SK-N-SH (cell line): ENCODE results near the gene C6orf89. TPM values are rescaled to one million over a fixed set of nuclear protein-coding genes. Genes with fewer than 3 reads are reported as not detected.

Experiments
- CTCF ChIA-PET: fragments of 300-600, 350-600 bp; formaldehyde crosslinking; extraction: SDS; loops from one replicate; lab custom pipeline; 2021; lab: Yijun Ruan, JAX
- POLR2A ChIA-PET: fragments of 350-600 bp; sonication (Branson Sonifier 250); formaldehyde crosslinking; extraction: SDS; loops from one replicate; lab custom pipeline; 2020; ENCODE audit warnings: antibody characterized with exemption, inconsistent platforms; lab: Yijun Ruan, JAX
- DNase-seq: peaks from one replicate; pipeline ENCODE4 v3.0.0; 2012
- H2AFZ ChIP-seq: fragments of 200-600 bp; sonication (generic); 2 replicates; pipeline ENCODE4 v1.8.1; 2016; ENCODE audit warnings: antibody characterized with exemption, mild to moderate bottlenecking, low read depth
- H3F3A ChIP-seq: fragments of 200-600 bp; sonication (generic); replicated peaks from 2 replicates; pipeline ENCODE3; 2016; ENCODE audit warnings: antibody characterized with exemption, mild to moderate bottlenecking; ENCODE audit not compliant: insufficient read depth
- H3K27ac ChIP-seq, 2 experiments: fragments of 200-500 bp in 1 of 2; fragments of 200-600 bp in 1 of 2; sonication (Bioruptor generic) in 1 of 2; sonication (generic), shearing (Covaris generic) in 1 of 2; 2 replicates each; pipeline versions ENCODE4 v1.5.1 to v1.6.1; 2014 to 2016; ENCODE audit warnings: low read depth in 2 of 2, inconsistent platforms in 1 of 2, low read length in 1 of 2, mild to moderate bottlenecking in 1 of 2, mixed read lengths in 1 of 2
- H3K27me3 ChIP-seq: fragments of 200-600 bp; sonication (generic), shearing (Covaris generic); 2 replicates; pipeline ENCODE4 v1.6.1; 2016; ENCODE audit warnings: mixed run types; ENCODE audit not compliant: insufficient read depth
- H3K36me3 ChIP-seq, 2 experiments: fragments of 200-500 bp in 1 of 2; fragments of 200-600 bp in 1 of 2; sonication (Bioruptor generic) in 1 of 2; sonication (generic) in 1 of 2; replicated peaks in 1 of 2; 2 replicates each; pipeline versions ENCODE3 to v1.5.1; 2014 to 2016; ENCODE audit warnings: low read length in 1 of 2, mild to moderate bottlenecking in 1 of 2; ENCODE audit not compliant: insufficient read depth in 2 of 2, control insufficient read depth in 1 of 2
- H3K4me1 ChIP-seq, 2 experiments: fragments of 200-500 bp in 1 of 2; fragments of 200-600 bp in 1 of 2; sonication (Bioruptor generic) in 1 of 2; sonication (generic), shearing (Covaris generic) in 1 of 2; 2 replicates each; pipeline versions ENCODE4 v1.5.1 to v1.6.1; 2014 to 2016; ENCODE audit warnings: low read depth in 1 of 2, low read length in 1 of 2, mixed run types in 1 of 2; ENCODE audit not compliant: insufficient read depth in 2 of 2, control insufficient read depth in 1 of 2
- H3K4me2 ChIP-seq: fragments of 200-600 bp; sonication (generic), shearing (Covaris generic); 2 replicates; pipeline ENCODE4 v1.6.1; 2017; ENCODE audit warnings: mixed run types
- H3K4me3 ChIP-seq, 2 experiments: fragments of 200-500 bp in 1 of 2; fragments of 200-600 bp in 1 of 2; sonication (Bioruptor generic) in 1 of 2; sonication (generic), shearing (Covaris generic) in 1 of 2; 2 replicates each; pipeline versions ENCODE4 v1.5.1 to v1.8.1; 2014 to 2016; ENCODE audit warnings: low read depth in 2 of 2, inconsistent platforms in 1 of 2, low read length in 1 of 2, mild to moderate bottlenecking in 1 of 2, mixed read lengths in 1 of 2, moderate library complexity in 1 of 2
- H3K79me2 ChIP-seq: fragments of 200-600 bp; sonication (generic); 2 replicates; pipeline ENCODE4 v1.8.1; 2017; ENCODE audit warnings: mild to moderate bottlenecking; ENCODE audit not compliant: insufficient read depth
- H3K9ac ChIP-seq: fragments of 200-600 bp; sonication (generic); 2 replicates; pipeline ENCODE4 v1.6.1; 2017; ENCODE audit warnings: mixed run types
- H3K9me2 ChIP-seq: fragments of 200-600 bp; sonication (generic); 2 replicates; pipeline ENCODE4 v1.6.1; 2017; ENCODE audit warnings: mixed run types
- H3K9me3 ChIP-seq: fragments of 200-600 bp; sonication (generic); 2 replicates; pipeline ENCODE4 v1.6.1; 2017; ENCODE audit warnings: mixed run types, mild to moderate bottlenecking, moderate library complexity
- H4K20me1 ChIP-seq: fragments of 200-600 bp; sonication (generic); 2 replicates; pipeline ENCODE4 v1.6.1; 2017; ENCODE audit warnings: mild to moderate bottlenecking, mixed run types; ENCODE audit not compliant: insufficient read depth
- CHD2 ChIP-seq: fragments of 150-350 bp; IDR thresholded peaks from 2 replicates; pipeline ENCODE4 v1.6.1; 2018; ENCODE audit warnings: low read length; ENCODE audit not compliant: partially characterized antibody
- CTCF ChIP-seq: fragments of 200-600 bp; sonication (generic); IDR thresholded peaks from 2 replicates; pipeline ENCODE4 v1.6.1; 2017; ENCODE audit warnings: antibody characterized with exemption, mild to moderate bottlenecking, moderate library complexity
- ELF1 ChIP-seq: IDR thresholded peaks from 2 replicates; pipeline ENCODE4 v1.4.0; 2012
- EP300 ChIP-seq, 2 experiments: IDR thresholded peaks; 2 replicates each; pipeline versions ENCODE4 v1.4.0 to v1.6.1; 2012; ENCODE audit warnings: borderline replicate concordance in 1 of 2, low read depth in 1 of 2, low read length in 1 of 2
- FOSL2 ChIP-seq: IDR thresholded peaks from 2 replicates; pipeline ENCODE4 v1.4.0; 2012; ENCODE audit warnings: low read depth, mild to moderate bottlenecking, moderate library complexity, borderline replicate concordance
- FOXJ3 ChIP-seq: sonication (generic); formaldehyde crosslinking; IDR thresholded peaks from 2 replicates; pipeline ENCODE4 v1.5.1; 2020; ENCODE audit warnings: mild to moderate bottlenecking, missing genetic modification reagents
- GATA2 ChIP-seq: sonication (generic); formaldehyde crosslinking; IDR thresholded peaks from 2 replicates; pipeline ENCODE4 v1.5.0; 2020; ENCODE audit warnings: mild to moderate bottlenecking, missing genetic modification reagents
- IRF3 ChIP-seq: fragments of 150-350 bp; IDR thresholded peaks from 2 replicates; pipeline ENCODE4 v1.6.1; 2016; ENCODE audit warnings: mild to moderate bottlenecking, low read depth, low read length
- MEF2A ChIP-seq: IDR thresholded peaks from 2 replicates; pipeline ENCODE4 v1.4.0; 2012; ENCODE audit warnings: low read depth, borderline replicate concordance
- NFIC ChIP-seq: IDR thresholded peaks from 2 replicates; pipeline ENCODE4 v1.4.0; 2012; ENCODE audit warnings: borderline replicate concordance
- NRF1 ChIP-seq: IDR thresholded peaks from 2 replicates; pipeline ENCODE4 v1.6.1; 2012; ENCODE audit warnings: low read depth, mild to moderate bottlenecking, low read length
- POLR2AphosphoS5 ChIP-seq: IDR thresholded peaks from 2 replicates; pipeline ENCODE4 v1.6.1; 2012; ENCODE audit warnings: low read depth, low read length
- RAD21 ChIP-seq: IDR thresholded peaks from 2 replicates; pipeline ENCODE4 v1.6.1; 2012; ENCODE audit warnings: mild to moderate bottlenecking, low read length
- RCOR1 ChIP-seq: fragments of 150-350 bp; IDR thresholded peaks from 2 replicates; pipeline ENCODE4 v1.6.1; 2017; ENCODE audit warnings: antibody characterized with exemption, low read length
- RFX5 ChIP-seq: IDR thresholded peaks from 2 replicates; pipeline ENCODE4 v1.6.1; 2012; ENCODE audit warnings: mild to moderate bottlenecking, improper control_type of control experiment, low read length
- RXRA ChIP-seq: IDR thresholded peaks from 2 replicates; pipeline ENCODE4 v1.4.0; 2012; ENCODE audit warnings: low read depth, mild to moderate bottlenecking, borderline replicate concordance
- TAF1 ChIP-seq: IDR thresholded peaks from 2 replicates; pipeline ENCODE4 v1.6.1; 2012; ENCODE audit warnings: low read depth, mild to moderate bottlenecking, low read length, moderate library complexity, borderline replicate concordance
- TCF12 ChIP-seq: IDR thresholded peaks from 2 replicates; pipeline ENCODE4 v1.4.0; 2012
- TEAD4 ChIP-seq: IDR thresholded peaks from 2 replicates; pipeline ENCODE4 v1.4.0; 2012; ENCODE audit warnings: mild to moderate bottlenecking, borderline replicate concordance; ENCODE audit not compliant: insufficient read depth
- YY1 ChIP-seq: IDR thresholded peaks from 2 replicates; pipeline ENCODE4 v1.4.0; 2012; ENCODE audit warnings: low read depth, mild to moderate bottlenecking
- ZBTB33 ChIP-seq: IDR thresholded peaks from 2 replicates; pipeline ENCODE4 v1.4.0; 2012; ENCODE audit warnings: low read depth, borderline replicate concordance
- WGBS: methylation state at CpG from one replicate; pipeline ENCODE4 v1.1.6; 2017; ENCODE audit warnings: low lambda C conversion rate; 5-methylcytosine and 5-hydroxymethylcytosine counted together
- polyA plus RNA-seq, 3 experiments: library from polyadenylated mRNA; depleted of rRNA; stranded (reverse); fragments of >200 nt; gene quantifications; 2 replicates each; pipeline ENCODE4 v1.2.3, GENCODE V29; 2012
- TF ChIP-seq, protein P1 (sequence below): IDR thresholded peaks from 2 replicates; pipeline ENCODE4; 2012
- TF ChIP-seq, protein P2 (sequence below): IDR thresholded peaks from 2 replicates; pipeline ENCODE4 v1.4.0; 2012; ENCODE audit warnings: low read depth, borderline replicate concordance
- TF ChIP-seq, protein P3 (sequence below): IDR thresholded peaks from 2 replicates; pipeline ENCODE4 v1.4.0; 2012; ENCODE audit warnings: low read depth

C6orf89 gene
- polyA plus RNA-seq, 1 of the 3 experiments (the other 2 are of a cell fraction) = 20.4 TPM

DNA sequence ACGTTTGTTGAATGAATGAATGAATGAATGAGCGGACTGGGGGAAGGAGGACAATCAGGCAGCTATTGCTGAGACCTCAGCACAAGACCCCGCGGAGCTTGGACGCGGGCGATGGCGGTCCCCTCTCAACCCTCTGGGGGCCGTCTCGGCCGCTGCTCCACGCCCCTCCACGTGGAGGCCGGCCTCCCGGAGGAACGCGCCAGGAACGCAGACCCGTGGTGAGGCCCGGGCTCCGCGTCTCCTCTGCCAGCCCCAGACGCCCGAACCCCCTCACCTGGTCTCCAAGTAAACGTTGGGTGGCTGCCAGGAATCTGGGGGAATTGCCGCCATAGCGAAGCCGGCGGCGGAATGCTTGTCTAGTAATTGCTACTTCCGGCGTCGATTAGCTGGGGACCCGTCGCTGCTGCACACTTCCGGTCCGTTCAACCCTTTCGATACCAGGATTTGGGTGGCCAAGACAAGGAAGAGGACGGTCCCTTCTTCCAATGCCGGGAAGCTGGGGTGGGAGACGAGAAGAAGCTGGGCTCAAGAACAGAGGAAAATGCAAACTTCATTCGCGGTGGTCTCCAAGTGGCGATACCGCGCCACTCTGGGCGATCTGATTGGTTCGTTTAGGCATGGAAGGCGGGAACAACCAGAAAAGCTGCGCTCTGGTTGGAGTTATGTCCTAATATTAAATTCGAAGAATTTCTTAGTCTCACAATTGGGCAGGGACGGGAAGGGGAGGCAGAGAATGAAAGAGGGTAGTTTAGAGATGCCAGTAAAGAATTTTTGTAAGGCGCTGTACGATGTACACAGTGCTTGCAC lies 11.1 kb upstream of the C6orf89 start, which contains the start of gene PPIL1:
TSS of gene PPIL1 (minus strand) at position 361 of the 807 bp plus-strand sequence. CDS start at position 330, 31 bp downstream.
- peak; percentile 94 for DNase-seq
- H3K9me3 ChIP-seq = no peaks in the 10 kb centered on the region
- CTCF ChIA-PET = interaction anchor here (0.6 to 5.8 kb wide), 20 partner anchors 8 to 336 kb away, joined by 3 to 72 read pairs (median 4); partner anchors contain the start of gene C6orf89
- TF ChIP-seq, protein P1, sequence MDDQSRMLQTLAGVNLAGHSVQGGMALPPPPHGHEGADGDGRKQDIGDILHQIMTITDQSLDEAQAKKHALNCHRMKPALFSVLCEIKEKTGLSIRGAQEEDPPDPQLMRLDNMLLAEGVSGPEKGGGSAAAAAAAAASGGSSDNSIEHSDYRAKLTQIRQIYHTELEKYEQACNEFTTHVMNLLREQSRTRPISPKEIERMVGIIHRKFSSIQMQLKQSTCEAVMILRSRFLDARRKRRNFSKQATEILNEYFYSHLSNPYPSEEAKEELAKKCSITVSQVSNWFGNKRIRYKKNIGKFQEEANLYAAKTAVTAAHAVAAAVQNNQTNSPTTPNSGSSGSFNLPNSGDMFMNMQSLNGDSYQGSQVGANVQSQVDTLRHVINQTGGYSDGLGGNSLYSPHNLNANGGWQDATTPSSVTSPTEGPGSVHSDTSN = 0 out of 2 replicates have a peak, but pooled peaks have one; percentile 3
- TF ChIP-seq NRF1 = no peak
- TF ChIP-seq TAF1 = peak; percentile 82
- TF ChIP-seq RXRA = no peak
- no peak for TF ChIP-seq IRF3
- peak; percentile 84 for TF ChIP-seq POLR2AphosphoS5
- 0 out of 2 replicates have a peak, but pooled peaks have one; percentile 17 for TF ChIP-seq GATA2 (CRISPR knock-in tag)
- TF ChIP-seq RAD21 = no peak
- TF ChIP-seq ZBTB33 = no peak
- no peak for TF ChIP-seq TCF12
- no peak for TF ChIP-seq FOSL2
- peak; percentile 73; the same call in 1 of the 2 replicates for TF ChIP-seq NFIC
- no peak; the same call in 1 of the 2 replicates for TF ChIP-seq MEF2A
- TF ChIP-seq CTCF = no peak
- peak; percentile 89 for TF ChIP-seq YY1
- TF ChIP-seq, protein P2, sequence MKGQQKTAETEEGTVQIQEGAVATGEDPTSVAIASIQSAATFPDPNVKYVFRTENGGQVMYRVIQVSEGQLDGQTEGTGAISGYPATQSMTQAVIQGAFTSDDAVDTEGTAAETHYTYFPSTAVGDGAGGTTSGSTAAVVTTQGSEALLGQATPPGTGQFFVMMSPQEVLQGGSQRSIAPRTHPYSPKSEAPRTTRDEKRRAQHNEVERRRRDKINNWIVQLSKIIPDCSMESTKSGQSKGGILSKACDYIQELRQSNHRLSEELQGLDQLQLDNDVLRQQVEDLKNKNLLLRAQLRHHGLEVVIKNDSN = 0 out of 2 replicates have a peak, but pooled peaks have one; percentile 21
- TF ChIP-seq RFX5 = peak; percentile 56
- no peak for TF ChIP-seq TEAD4
- TF ChIP-seq, protein P3, sequence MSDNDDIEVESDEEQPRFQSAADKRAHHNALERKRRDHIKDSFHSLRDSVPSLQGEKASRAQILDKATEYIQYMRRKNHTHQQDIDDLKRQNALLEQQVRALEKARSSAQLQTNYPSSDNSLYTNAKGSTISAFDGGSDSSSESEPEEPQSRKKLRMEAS = peak; percentile 96
- TF ChIP-seq RCOR1 = peak; percentile 32; the same call in 1 of the 2 replicates
- peak in 1 of 2 experiments; percentile 6; a peak in 2 of 4 replicates for TF ChIP-seq EP300 (IDR thresholded peaks at IDR 0.05; ENCODE audit: borderline replicate concordance in 1 of 2, low read depth in 1 of 2, low read length in 1 of 2)
- TF ChIP-seq FOXJ3 (CRISPR knock-in tag) = no peak
- peak; percentile 50; the same call in 1 of the 2 replicates for TF ChIP-seq ELF1
- TF ChIP-seq CHD2 = peak; percentile 73

More for the DNA sequence above, 11.1 kb upstream of the C6orf89 start, which contains the start of gene PPIL1:
- Histone ChIP-seq H3K27me3 (no peaks in the 10 kb centered on the region), H3K79me2 (peaks cover 39% of the 10 kb centered on the region), H3K27ac (peak within 1 kb of the TSS; percentile 95 to 100), H3K4me2 (peak within 1 kb of the TSS; percentile 73), H2AFZ (peak within 1 kb of the TSS; percentile 98), H4K20me1 (no peaks in the 10 kb centered on the region), H3K4me3 (peak within 1 kb of the TSS; percentile 76 to 87), H3K9me2 (no peaks in the 10 kb centered on the region), H3F3A (peaks cover 3% of the 10 kb centered on the region), H3K36me3 (peaks cover 14 to 15% of the 10 kb centered on the region in 2 experiments), H3K4me1 (peaks cover 0 to 10% of the 10 kb centered on the region in 2 experiments; a peak in 2 of 4 replicates), H3K9ac (peak within 1 kb of the TSS; percentile 89)
- under 1% methylated on average over 24 of the region's 54 CpGs for WGBS
- POLR2A ChIA-PET = interaction anchor here (0.5 to 2.8 kb wide), 13 partner anchors 10 to 677 kb away, joined by 3 to 26 read pairs (median 3); partner anchors contain the start of gene C6orf89
